ENCODE measurements around the gene RAF1.
"Not testable (repeated sequence)": the region's sequence is repeated elsewhere in the genome, so short reads cannot be mapped to it uniquely, and the experiment has no call there.

RAF1 gene

GRCh38 chr3:12705981-12706380 is 42.1 kb upstream of the RAF1 start:
- TF ChIP-seq CTCF (IDR thresholded peaks at IDR 0.05; ENCODE audit: extremely low read depth, missing control alignments) = no peak
- DNase-seq (ENCODE audit: low spot score) = no peak

GRCh38 chr3:12705374-12705926 is 41.5 kb upstream of the RAF1 start:
- no peak for TF ChIP-seq CTCF (IDR thresholded peaks at IDR 0.05; ENCODE audit: extremely low read depth, missing control alignments)
- no peak for DNase-seq (ENCODE audit: low spot score)

DNA sequence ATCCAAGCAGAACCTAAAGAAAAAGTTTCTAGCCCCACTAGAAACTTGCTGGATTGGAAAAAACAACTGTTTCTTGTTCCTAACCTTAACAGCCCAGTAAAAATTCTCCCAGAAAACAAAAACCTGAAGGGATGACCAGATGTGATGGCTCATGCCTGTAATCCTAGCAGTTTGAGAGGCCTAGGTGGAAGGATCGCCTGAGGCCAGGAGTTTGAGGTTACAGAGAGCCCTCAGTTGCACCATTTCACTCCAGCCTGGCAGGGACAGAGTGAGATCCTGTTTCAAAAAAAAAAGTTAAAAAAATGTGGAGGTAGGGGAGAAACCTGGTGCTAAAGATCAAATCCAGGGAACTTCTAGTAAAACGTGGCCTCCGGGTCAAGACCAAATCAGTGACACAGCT is 38.6 kb upstream of the RAF1 start:
- no peak for TF ChIP-seq CTCF (IDR thresholded peaks at IDR 0.05; ENCODE audit: extremely low read depth, missing control alignments)
- no peak for DNase-seq (ENCODE audit: low spot score)

GRCh38 chr3:12701601-12702000 is 37.7 kb upstream of the RAF1 start:
- not testable (repeated sequence) for DNase-seq (ENCODE audit: low spot score)

- no peak for DNase-seq (ENCODE audit: low spot score)
- no peak for TF ChIP-seq CTCF (IDR thresholded peaks at IDR 0.05; ENCODE audit: extremely low read depth, missing control alignments)
These were observed 36.9 kb upstream of the RAF1 start for GRCh38 chr3:12700800-12701199.

GRCh38 chr3:12695916-12696315 is 32.0 kb upstream of the RAF1 start:
- DNase-seq (ENCODE audit: low spot score) = no peak
- TF ChIP-seq CTCF (IDR thresholded peaks at IDR 0.05; ENCODE audit: extremely low read depth, missing control alignments) = no peak

DNA sequence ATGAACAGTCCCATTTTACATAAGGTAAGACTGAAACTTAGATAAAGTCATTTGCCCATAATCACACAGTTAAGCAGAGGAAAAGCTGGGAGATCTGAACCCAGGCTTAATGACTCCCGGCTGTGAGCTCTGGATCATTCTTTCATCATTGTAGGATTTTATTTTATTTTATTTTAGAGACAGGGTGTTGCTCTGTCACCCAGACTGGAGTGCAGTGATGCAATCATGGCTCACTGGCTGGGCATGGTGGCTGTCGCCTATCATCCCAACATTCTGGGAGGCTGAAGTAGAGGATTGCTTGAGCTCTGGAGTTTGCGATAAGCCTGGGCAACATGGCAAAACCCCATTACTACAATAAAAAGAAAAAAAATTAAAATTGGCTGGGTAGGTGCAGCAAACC is 31.2 kb upstream of the RAF1 start:
- no peak for DNase-seq (ENCODE audit: low spot score)
- TF ChIP-seq CTCF (IDR thresholded peaks at IDR 0.05; ENCODE audit: extremely low read depth, missing control alignments) = no peak

- no peak for TF ChIP-seq CTCF (IDR thresholded peaks at IDR 0.05; ENCODE audit: extremely low read depth, missing control alignments)
These were observed 28.5 kb upstream of the RAF1 start for GRCh38 chr3:12692444-12692843.

More at GRCh38 chr3:12692444-12692843, 28.5 kb upstream of the RAF1 start:
- no peak for DNase-seq (ENCODE audit: low spot score)

Data from GM20000 (cell line).